Measurements from ENCODE around the gene TP53I13. TPM values are rescaled to one million over a fixed set of nuclear protein-coding genes. Genes with fewer than 3 reads are reported as not detected.

TP53I13 gene
- total and polyA plus RNA-seq, 5 donors from 2014 or later, result 22.2 to 87.4 (median 28.6) TPM

Other genes starting within 250 kb of the TP53I13 start
- gene TAOK1, start 178.3 kb upstream of the TP53I13 start, total RNA-seq, result 68.5 TPM
- 1 to 10 TPM; 2.2 to 5.2 (median 3.1) TPM for gene TAOK1, start 178.3 kb upstream of the TP53I13 start, polyA plus RNA-seq
- gene ABHD15, start 1.7 kb upstream of the TP53I13 start, total RNA-seq, result 9.9 TPM
- gene ABHD15, start 1.7 kb upstream of the TP53I13 start, polyA plus RNA-seq, result 1 to 10 TPM; 6.2 to 9.2 (median 7.4) TPM
- gene GIT1, start 20.9 kb downstream of the TP53I13 start, total RNA-seq, result 41.5 TPM
- gene GIT1, start 20.9 kb downstream of the TP53I13 start, polyA plus RNA-seq, result 1 to 10 TPM; 5.5 to 9.2 (median 6.4) TPM
- 5.9 TPM for gene ANKRD13B, start 24.4 kb downstream of the TP53I13 start, total RNA-seq
- under 1 TPM in 2 of 4 donors, not detected in 2; 0.05 to 0.18 TPM for gene ANKRD13B, start 24.4 kb downstream of the TP53I13 start, polyA plus RNA-seq
- gene CORO6, start 54.2 kb downstream of the TP53I13 start, total RNA-seq, result 4.3 TPM
- under 1 TPM in 3 of 4 donors, not detected in 1; 0.15 to 0.52 (median 0.38) TPM for gene CORO6, start 54.2 kb downstream of the TP53I13 start, polyA plus RNA-seq